Endothelial cell of umbilical vein (primary cell): ENCODE measurements around the gene ITGAX. TPM values are rescaled to one million over a fixed set of nuclear protein-coding genes. Genes with fewer than 3 reads are reported as not detected.

Source experiments
- BruUV-seq: library from RNA; stranded (reverse); fragments of 400-500 nt; replicated peaks from 2 replicates; lab custom pipeline; 2021; lab: Mats Ljungman, UMichigan
- CTCF ChIA-PET: fragments of 300-600, 350-600 bp; sonication (Branson Sonifier 250); formaldehyde crosslinking; loops from one replicate; lab custom pipeline; 2021; ENCODE audit warnings: antibody characterized with exemption, inconsistent platforms; lab: Charles Lee
- POLR2A ChIA-PET: fragments of 300-600, 350-600 bp; sonication (Branson Sonifier 250); formaldehyde crosslinking; loops from one replicate; lab custom pipeline; 2021; ENCODE audit warnings: antibody characterized with exemption, inconsistent platforms; lab: Charles Lee
- DNase-seq: peaks from one replicate; pipeline ENCODE4 v3.0.0-alpha.2; 2011; ENCODE audit warnings: low read depth, low spot score
- FAIRE-seq: peaks from 2 replicates; lab custom pipeline; 2011; peaks lifted over from hg19 to GRCh38; lab: Jason Lieb, UNC
- H2AFZ ChIP-seq: 2 replicates; pipeline ENCODE4 v1.6.0; 2012; ENCODE audit warnings: low read depth, low read length, control low read depth, inconsistent platforms
- H3K27ac ChIP-seq: 2 replicates; pipeline ENCODE4 v1.5.1; 2011; ENCODE audit warnings: low read depth, mild to moderate bottlenecking, control low read depth, low read length, moderate library complexity; ENCODE audit not compliant: insufficient read depth
- H3K27me3 ChIP-seq, 2 experiments: 2 replicates each; pipeline versions ENCODE4 v1.6.0 to v1.6.1; 2011; ENCODE audit warnings: low read length in 2 of 2, mixed read lengths in 1 of 2; ENCODE audit not compliant: control insufficient read depth in 2 of 2, insufficient read depth in 2 of 2
- H3K36me3 ChIP-seq, 2 experiments: 2 replicates in 1 of 2; 3 replicates in 1 of 2; pipeline ENCODE4 v1.5.1; 2011; ENCODE audit warnings: low read length in 2 of 2, mild to moderate bottlenecking in 1 of 2, moderate library complexity in 1 of 2; ENCODE audit not compliant: control insufficient read depth in 2 of 2, insufficient read depth in 2 of 2; ENCODE audit errors: extremely low read depth in 1 of 2
- H3K4me1 ChIP-seq: 3 replicates; pipeline ENCODE4 v1.5.1; 2011; ENCODE audit warnings: mild to moderate bottlenecking, low read length; ENCODE audit not compliant: control insufficient read depth, insufficient read depth; ENCODE audit errors: extremely low read depth
- H3K4me2 ChIP-seq: 2 replicates; pipeline ENCODE4 v1.6.1; 2011; ENCODE audit warnings: low read length, control low read depth, mixed read lengths; ENCODE audit not compliant: insufficient read depth
- H3K4me3 ChIP-seq, 3 experiments: fragments of 200-600 bp in 1 of 3; sonication (generic), shearing (Covaris generic) in 1 of 3; replicated peaks in 1 of 3; 2 replicates each; pipeline ENCODE4 v1.5.1; 2011 to 2016; ENCODE audit warnings: control low read depth in 3 of 3, low read length in 3 of 3, mild to moderate bottlenecking in 2 of 3, inconsistent platforms in 1 of 3, low read depth in 1 of 3, moderate library complexity in 1 of 3; ENCODE audit not compliant: insufficient read depth in 1 of 3
- H3K79me2 ChIP-seq: 2 replicates; pipeline ENCODE4 v1.6.0; 2012; ENCODE audit warnings: low read length, inconsistent platforms; ENCODE audit not compliant: control insufficient read depth, insufficient read depth
- H3K9ac ChIP-seq: replicated peaks from 2 replicates; pipeline ENCODE3; 2011; ENCODE audit warnings: low read length, control low read depth; ENCODE audit not compliant: insufficient read depth; ENCODE audit errors: extremely low read depth
- H3K9me1 ChIP-seq: replicated peaks from 3 replicates; pipeline ENCODE4 v1.6.0; 2011; ENCODE audit warnings: mild to moderate bottlenecking, low read length; ENCODE audit not compliant: control insufficient read depth, insufficient read depth; ENCODE audit errors: extremely low read depth
- H3K9me3 ChIP-seq: replicated peaks from 2 replicates; pipeline ENCODE4 v1.5.1; 2012; ENCODE audit warnings: low read length, inconsistent platforms; ENCODE audit not compliant: control insufficient read depth, insufficient read depth
- H4K20me1 ChIP-seq: replicated peaks from 2 replicates; pipeline ENCODE3; 2011; ENCODE audit warnings: mild to moderate bottlenecking, low read length; ENCODE audit not compliant: control insufficient read depth, insufficient read depth; ENCODE audit errors: extremely low read depth
- EZH2 ChIP-seq: IDR thresholded peaks from 2 replicates; pipeline ENCODE4 v1.6.1; 2012; ENCODE audit warnings: borderline replicate concordance, low read depth, mild to moderate bottlenecking, moderate library complexity, low read length, inconsistent platforms; ENCODE audit not compliant: severe bottlenecking
- FOS ChIP-seq: IDR thresholded peaks from 2 replicates; pipeline ENCODE4 v1.6.1; 2011; ENCODE audit warnings: mild to moderate bottlenecking, low read length, moderate library complexity, borderline replicate concordance; ENCODE audit not compliant: insufficient read depth
- GATA2 ChIP-seq: IDR thresholded peaks from 2 replicates; pipeline ENCODE4 v1.7.0; 2011; ENCODE audit warnings: low read depth, mild to moderate bottlenecking, moderate library complexity, mixed read lengths, low read length; ENCODE audit not compliant: insufficient read length, insufficient read depth
- JUN ChIP-seq: IDR thresholded peaks from 2 replicates; pipeline ENCODE4 v1.6.1; 2011; ENCODE audit warnings: borderline replicate concordance, low read depth; ENCODE audit not compliant: insufficient read length, insufficient read depth
- MYC ChIP-seq: IDR thresholded peaks from one replicate; pipeline ENCODE4 v1.6.1; 2011; ENCODE audit warnings: mild to moderate bottlenecking, low read depth, low read length
- POLR2A ChIP-seq: IDR thresholded peaks from 2 replicates; pipeline ENCODE4 v1.6.1; 2012; ENCODE audit warnings: low read depth, mild to moderate bottlenecking, control low read depth, low read length
- POLR2AphosphoS5 ChIP-seq: IDR thresholded peaks from 2 replicates; pipeline ENCODE4 v1.6.1; 2012; ENCODE audit warnings: low read depth, mild to moderate bottlenecking, control low read depth, low read length, moderate library complexity; ENCODE audit not compliant: insufficient read depth
- dilution Hi-C: fragments of 300-500 bp; cut with MboI; formaldehyde crosslinking; loops from one replicate; pipeline ENCODE4 v1.15.0; 2019; ENCODE audit warnings: low sequenced_read_pairs; ENCODE audit not compliant: extremely low pct_ligation_motif_present
- intact Hi-C: fragments of 100-400 bp; cut with micrococcal nuclease; formaldehyde crosslinking; loops from one replicate; pipeline ENCODE4 v1.10.0; 2022
- polyA plus RNA-seq, 4 experiments: library from polyadenylated mRNA; depleted of rRNA in 3 of 4; stranded (reverse) in 3 of 4; unstranded in 1 of 4; fragments of >200 nt; gene quantifications; 2 replicates each; pipeline versions ENCODE4 v1.2.1 to v1.2.3, GENCODE V29; 2011 to 2012; ENCODE audit warnings: missing spikeins in 1 of 4
- total RNA-seq: library from RNA; stranded (reverse); gene quantifications from 2 replicates; pipeline ENCODE4 v1.2.3, GENCODE V29; 2021
- TF ChIP-seq, protein P1 (sequence below), 2 donors: IDR thresholded peaks; 1 replicate in 1 of 2; 2 replicates in 1 of 2; pipeline ENCODE4 v1.5.1; 2011; ENCODE audit warnings: low read length in 2 of 2, mild to moderate bottlenecking in 2 of 2, moderate library complexity in 2 of 2, control low read depth in 1 of 2, inconsistent platforms in 1 of 2, low read depth in 1 of 2; ENCODE audit not compliant: insufficient read depth in 1 of 2; ENCODE audit errors: extremely low read depth in 1 of 2
- TF ChIP-seq, protein P2 (sequence below): IDR thresholded peaks from 2 replicates; pipeline ENCODE4 v1.6.1; 2011; ENCODE audit not compliant: insufficient read depth, insufficient read length

Gene ITGAX
- total and polyA plus RNA-seq, 2 donors (not counting 3 experiments of a cell fraction or from before 2014, with no cell fraction given), result 0.18 to 1.4 TPM

DNA sequence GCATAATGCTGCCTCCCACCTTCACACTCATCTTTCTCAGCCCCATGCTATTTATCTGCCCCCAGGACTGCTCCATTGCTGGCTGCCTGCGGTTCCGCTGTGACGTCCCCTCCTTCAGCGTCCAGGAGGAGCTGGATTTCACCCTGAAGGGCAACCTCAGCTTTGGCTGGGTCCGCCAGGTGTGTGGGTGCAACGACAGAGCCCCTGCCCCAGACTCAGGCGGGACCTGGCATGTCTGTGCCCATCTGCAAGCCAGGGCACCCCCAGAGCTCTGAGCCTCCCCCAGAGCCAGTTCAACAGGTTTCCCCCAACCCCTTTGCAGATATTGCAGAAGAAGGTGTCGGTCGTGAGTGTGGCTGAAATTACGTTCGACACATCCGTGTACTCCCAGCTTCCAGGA, 25.2 kb downstream of the ITGAX start:
- no peaks in the 10 kb centered on the region for H4K20me1 ChIP-seq
- H3K4me2 ChIP-seq, result no peak overlapping the region
- TF ChIP-seq, protein P1, sequence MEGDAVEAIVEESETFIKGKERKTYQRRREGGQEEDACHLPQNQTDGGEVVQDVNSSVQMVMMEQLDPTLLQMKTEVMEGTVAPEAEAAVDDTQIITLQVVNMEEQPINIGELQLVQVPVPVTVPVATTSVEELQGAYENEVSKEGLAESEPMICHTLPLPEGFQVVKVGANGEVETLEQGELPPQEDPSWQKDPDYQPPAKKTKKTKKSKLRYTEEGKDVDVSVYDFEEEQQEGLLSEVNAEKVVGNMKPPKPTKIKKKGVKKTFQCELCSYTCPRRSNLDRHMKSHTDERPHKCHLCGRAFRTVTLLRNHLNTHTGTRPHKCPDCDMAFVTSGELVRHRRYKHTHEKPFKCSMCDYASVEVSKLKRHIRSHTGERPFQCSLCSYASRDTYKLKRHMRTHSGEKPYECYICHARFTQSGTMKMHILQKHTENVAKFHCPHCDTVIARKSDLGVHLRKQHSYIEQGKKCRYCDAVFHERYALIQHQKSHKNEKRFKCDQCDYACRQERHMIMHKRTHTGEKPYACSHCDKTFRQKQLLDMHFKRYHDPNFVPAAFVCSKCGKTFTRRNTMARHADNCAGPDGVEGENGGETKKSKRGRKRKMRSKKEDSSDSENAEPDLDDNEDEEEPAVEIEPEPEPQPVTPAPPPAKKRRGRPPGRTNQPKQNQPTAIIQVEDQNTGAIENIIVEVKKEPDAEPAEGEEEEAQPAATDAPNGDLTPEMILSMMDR (IDR thresholded peaks at IDR 0.05; ENCODE audit: extremely low read depth in 1 of 2, insufficient read depth in 1 of 2, low read depth in 1 of 2, low read length in 2 of 2), result no peak
- no peak for TF ChIP-seq GATA2
- no peak for TF ChIP-seq EZH2
- no peak for TF ChIP-seq MYC
- TF ChIP-seq, protein P2, sequence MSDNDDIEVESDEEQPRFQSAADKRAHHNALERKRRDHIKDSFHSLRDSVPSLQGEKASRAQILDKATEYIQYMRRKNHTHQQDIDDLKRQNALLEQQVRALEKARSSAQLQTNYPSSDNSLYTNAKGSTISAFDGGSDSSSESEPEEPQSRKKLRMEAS, result no peak
- TF ChIP-seq POLR2AphosphoS5, result no peak
- TF ChIP-seq POLR2A, result no peak
- no peak for TF ChIP-seq JUN
- no peak for TF ChIP-seq FOS
- FAIRE-seq, result no peak
- BruUV-seq, result no TSS peak
- H3K4me1 ChIP-seq, result no peaks in the 10 kb centered on the region
- no peak overlapping the region for H3K27ac ChIP-seq
- intact Hi-C loops (no loop called here), dilution Hi-C loops (no loop called here)
- H3K9me1 ChIP-seq, result no peaks in the 10 kb centered on the region
- H3K27me3 ChIP-seq, result no peaks in the 10 kb centered on the region
- DNase-seq, result no peak
- no peak overlapping the region for H2AFZ ChIP-seq
- no peak overlapping the region for H3K4me3 ChIP-seq
- H3K9ac ChIP-seq, result no peak overlapping the region
- no peaks in the 10 kb centered on the region for H3K36me3 ChIP-seq
- ChIA-PET CTCF (no interaction called here), POLR2A (no interaction called here)
- H3K9me3 ChIP-seq, result no peaks in the 10 kb centered on the region
- H3K79me2 ChIP-seq, result no peaks in the 10 kb centered on the region
